NCI-H748 (cell line): ENCODE measurements around the gene DGKZ.

Experiments
- DNase-seq: peaks from one replicate; lab custom pipeline; 2025; ENCODE audit not compliant: unreplicated experiment; lab: John Stamatoyannopoulos, UW

Gene DGKZ

GRCh38 chr11:46380340-46381047, 33.2 kb downstream of the DGKZ start:
- peak; percentile 60 for DNase-seq

- peak; percentile 55 for DNase-seq
Measured at GRCh38 chr11:46381048-46381818, 34.0 kb downstream of the DGKZ start, which contains the start of gene MDK. Gene MDK, plus strand, starts transcription at chr11:46381669. Its CDS starts 389 bp downstream, at chr11:46382058.

GRCh38 chr11:46381819-46382645, 34.8 kb downstream of the DGKZ start:
- peak; percentile 55 for DNase-seq

- peak; percentile 60 for DNase-seq
Measured at GRCh38 chr11:46382646-46383403, 35.6 kb downstream of the DGKZ start.

GRCh38 chr11:46383404-46383758, 36.1 kb downstream of the DGKZ start:
- DNase-seq: no peak

- no peak for DNase-seq
Measured at GRCh38 chr11:46383974-46384701, 36.9 kb downstream of the DGKZ start.

- DNase-seq: no peak
Measured at GRCh38 chr11:46385169-46386004, 38.1 kb downstream of the DGKZ start.

- DNase-seq: no peak
Measured at GRCh38 chr11:46386005-46386578, 38.8 kb downstream of the DGKZ start.

- no peak for DNase-seq
Measured at GRCh38 chr11:46386674-46387073, 39.4 kb downstream of the DGKZ start.

GRCh38 chr11:46387456-46387855, 40.2 kb downstream of the DGKZ start:
- no peak for DNase-seq

GRCh38 chr11:46387919-46388618, 40.8 kb downstream of the DGKZ start:
- no peak for DNase-seq

GRCh38 chr11:46388619-46389449, 41.6 kb downstream of the DGKZ start:
- no peak for DNase-seq

GRCh38 chr11:46389450-46390330, 42.4 kb downstream of the DGKZ start:
- DNase-seq: peak; percentile 84

- peak; percentile 55 for DNase-seq
Measured at GRCh38 chr11:46390331-46391171, 43.3 kb downstream of the DGKZ start.

- no peak for DNase-seq
Measured at GRCh38 chr11:46391186-46391577, 43.9 kb downstream of the DGKZ start.
